Endothelial cell of umbilical vein (primary cell): ENCODE measurements around the gene MACO1. TPM values are rescaled to one million over a fixed set of nuclear protein-coding genes. Genes with fewer than 3 reads are reported as not detected.

Experiments
- BruUV-seq: library from RNA; stranded (reverse); fragments of 400-500 nt; replicated peaks from 2 replicates; lab custom pipeline; 2021; lab: Mats Ljungman, UMichigan
- CTCF ChIA-PET: fragments of 300-600, 350-600 bp; sonication (Branson Sonifier 250); formaldehyde crosslinking; loops from one replicate; lab custom pipeline; 2021; ENCODE audit warnings: antibody characterized with exemption, inconsistent platforms; lab: Charles Lee
- POLR2A ChIA-PET: fragments of 300-600, 350-600 bp; sonication (Branson Sonifier 250); formaldehyde crosslinking; loops from one replicate; lab custom pipeline; 2021; ENCODE audit warnings: antibody characterized with exemption, inconsistent platforms; lab: Charles Lee
- DNase-seq: peaks from one replicate; pipeline ENCODE4 v3.0.0-alpha.2; 2011; ENCODE audit warnings: low read depth, low spot score
- FAIRE-seq: peaks from 2 replicates; lab custom pipeline; 2011; peaks lifted over from hg19 to GRCh38; lab: Jason Lieb, UNC
- H2AFZ ChIP-seq: 2 replicates; pipeline ENCODE4 v1.6.0; 2012; ENCODE audit warnings: low read depth, low read length, control low read depth, inconsistent platforms
- H3K27ac ChIP-seq: 2 replicates; pipeline ENCODE4 v1.5.1; 2011; ENCODE audit warnings: low read depth, mild to moderate bottlenecking, control low read depth, low read length, moderate library complexity; ENCODE audit not compliant: insufficient read depth
- H3K27me3 ChIP-seq, 2 experiments: 2 replicates each; pipeline versions ENCODE4 v1.6.0 to v1.6.1; 2011; ENCODE audit warnings: low read length in 2 of 2, mixed read lengths in 1 of 2; ENCODE audit not compliant: control insufficient read depth in 2 of 2, insufficient read depth in 2 of 2
- H3K36me3 ChIP-seq, 2 experiments: 2 replicates in 1 of 2; 3 replicates in 1 of 2; pipeline ENCODE4 v1.5.1; 2011; ENCODE audit warnings: low read length in 2 of 2, mild to moderate bottlenecking in 1 of 2, moderate library complexity in 1 of 2; ENCODE audit not compliant: control insufficient read depth in 2 of 2, insufficient read depth in 2 of 2; ENCODE audit errors: extremely low read depth in 1 of 2
- H3K4me1 ChIP-seq: 3 replicates; pipeline ENCODE4 v1.5.1; 2011; ENCODE audit warnings: mild to moderate bottlenecking, low read length; ENCODE audit not compliant: control insufficient read depth, insufficient read depth; ENCODE audit errors: extremely low read depth
- H3K4me2 ChIP-seq: 2 replicates; pipeline ENCODE4 v1.6.1; 2011; ENCODE audit warnings: low read length, control low read depth, mixed read lengths; ENCODE audit not compliant: insufficient read depth
- H3K4me3 ChIP-seq, 3 experiments: fragments of 200-600 bp in 1 of 3; sonication (generic), shearing (Covaris generic) in 1 of 3; replicated peaks in 1 of 3; 2 replicates each; pipeline ENCODE4 v1.5.1; 2011 to 2016; ENCODE audit warnings: control low read depth in 3 of 3, low read length in 3 of 3, mild to moderate bottlenecking in 2 of 3, inconsistent platforms in 1 of 3, low read depth in 1 of 3, moderate library complexity in 1 of 3; ENCODE audit not compliant: insufficient read depth in 1 of 3
- H3K79me2 ChIP-seq: 2 replicates; pipeline ENCODE4 v1.6.0; 2012; ENCODE audit warnings: low read length, inconsistent platforms; ENCODE audit not compliant: control insufficient read depth, insufficient read depth
- H3K9ac ChIP-seq: replicated peaks from 2 replicates; pipeline ENCODE3; 2011; ENCODE audit warnings: low read length, control low read depth; ENCODE audit not compliant: insufficient read depth; ENCODE audit errors: extremely low read depth
- H3K9me1 ChIP-seq: replicated peaks from 3 replicates; pipeline ENCODE4 v1.6.0; 2011; ENCODE audit warnings: mild to moderate bottlenecking, low read length; ENCODE audit not compliant: control insufficient read depth, insufficient read depth; ENCODE audit errors: extremely low read depth
- H3K9me3 ChIP-seq: replicated peaks from 2 replicates; pipeline ENCODE4 v1.5.1; 2012; ENCODE audit warnings: low read length, inconsistent platforms; ENCODE audit not compliant: control insufficient read depth, insufficient read depth
- H4K20me1 ChIP-seq: replicated peaks from 2 replicates; pipeline ENCODE3; 2011; ENCODE audit warnings: mild to moderate bottlenecking, low read length; ENCODE audit not compliant: control insufficient read depth, insufficient read depth; ENCODE audit errors: extremely low read depth
- EZH2 ChIP-seq: IDR thresholded peaks from 2 replicates; pipeline ENCODE4 v1.6.1; 2012; ENCODE audit warnings: borderline replicate concordance, low read depth, mild to moderate bottlenecking, moderate library complexity, low read length, inconsistent platforms; ENCODE audit not compliant: severe bottlenecking
- FOS ChIP-seq: IDR thresholded peaks from 2 replicates; pipeline ENCODE4 v1.6.1; 2011; ENCODE audit warnings: mild to moderate bottlenecking, low read length, moderate library complexity, borderline replicate concordance; ENCODE audit not compliant: insufficient read depth
- GATA2 ChIP-seq: IDR thresholded peaks from 2 replicates; pipeline ENCODE4 v1.7.0; 2011; ENCODE audit warnings: low read depth, mild to moderate bottlenecking, moderate library complexity, mixed read lengths, low read length; ENCODE audit not compliant: insufficient read length, insufficient read depth
- JUN ChIP-seq: IDR thresholded peaks from 2 replicates; pipeline ENCODE4 v1.6.1; 2011; ENCODE audit warnings: borderline replicate concordance, low read depth; ENCODE audit not compliant: insufficient read length, insufficient read depth
- MYC ChIP-seq: IDR thresholded peaks from one replicate; pipeline ENCODE4 v1.6.1; 2011; ENCODE audit warnings: mild to moderate bottlenecking, low read depth, low read length
- POLR2A ChIP-seq: IDR thresholded peaks from 2 replicates; pipeline ENCODE4 v1.6.1; 2012; ENCODE audit warnings: low read depth, mild to moderate bottlenecking, control low read depth, low read length
- POLR2AphosphoS5 ChIP-seq: IDR thresholded peaks from 2 replicates; pipeline ENCODE4 v1.6.1; 2012; ENCODE audit warnings: low read depth, mild to moderate bottlenecking, control low read depth, low read length, moderate library complexity; ENCODE audit not compliant: insufficient read depth
- dilution Hi-C: fragments of 300-500 bp; cut with MboI; formaldehyde crosslinking; loops from one replicate; pipeline ENCODE4 v1.15.0; 2019; ENCODE audit warnings: low sequenced_read_pairs; ENCODE audit not compliant: extremely low pct_ligation_motif_present
- intact Hi-C: fragments of 100-400 bp; cut with micrococcal nuclease; formaldehyde crosslinking; loops from one replicate; pipeline ENCODE4 v1.10.0; 2022
- polyA plus RNA-seq, 4 experiments: library from polyadenylated mRNA; depleted of rRNA in 3 of 4; stranded (reverse) in 3 of 4; unstranded in 1 of 4; fragments of >200 nt; gene quantifications; 2 replicates each; pipeline versions ENCODE4 v1.2.1 to v1.2.3, GENCODE V29; 2011 to 2012; ENCODE audit warnings: missing spikeins in 1 of 4
- total RNA-seq: library from RNA; stranded (reverse); gene quantifications from 2 replicates; pipeline ENCODE4 v1.2.3, GENCODE V29; 2021
- TF ChIP-seq, protein P1 (sequence below), 2 donors: IDR thresholded peaks; 1 replicate in 1 of 2; 2 replicates in 1 of 2; pipeline ENCODE4 v1.5.1; 2011; ENCODE audit warnings: low read length in 2 of 2, mild to moderate bottlenecking in 2 of 2, moderate library complexity in 2 of 2, control low read depth in 1 of 2, inconsistent platforms in 1 of 2, low read depth in 1 of 2; ENCODE audit not compliant: insufficient read depth in 1 of 2; ENCODE audit errors: extremely low read depth in 1 of 2
- TF ChIP-seq, protein P2 (sequence below): IDR thresholded peaks from 2 replicates; pipeline ENCODE4 v1.6.1; 2011; ENCODE audit not compliant: insufficient read depth, insufficient read length

MACO1 gene
- total and polyA plus RNA-seq, 2 donors (not counting 3 experiments of a cell fraction or from before 2014, with no cell fraction given), result 7.7 to 24.4 TPM

DNA sequence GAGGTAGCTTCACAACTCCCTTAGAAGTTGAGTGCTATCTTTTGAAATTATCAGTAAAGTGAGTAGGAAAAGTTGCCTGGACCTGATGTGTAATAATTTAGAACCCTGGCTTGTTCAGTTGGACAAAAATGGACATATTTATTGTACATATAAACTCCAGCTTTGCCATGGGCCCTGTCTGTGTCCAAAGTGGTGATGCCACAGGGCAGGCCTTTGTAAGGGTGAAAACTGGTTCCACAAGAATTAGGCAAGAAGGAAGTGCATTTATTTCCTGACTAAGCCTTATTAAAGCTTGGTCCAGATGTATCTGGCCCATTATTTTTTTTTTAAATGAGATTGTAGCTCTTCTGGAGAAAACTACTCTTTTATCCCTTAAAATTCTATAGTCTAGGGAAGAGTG lies 47.9 kb downstream of the MACO1 start:
- Histone ChIP-seq H3K4me1 (no peaks in the 10 kb centered on the region), H3K79me2 (peaks cover 16% of the 10 kb centered on the region), H3K4me3 (no peak overlapping the region), H3K27me3 (no peaks in the 10 kb centered on the region), H3K9ac (no peak overlapping the region), H4K20me1 (no peaks in the 10 kb centered on the region), H3K9me1 (no peaks in the 10 kb centered on the region), H3K4me2 (no peak overlapping the region), H2AFZ (no peak overlapping the region), H3K27ac (no peak overlapping the region), H3K9me3 (no peaks in the 10 kb centered on the region), H3K36me3 (no peaks in the 10 kb centered on the region)
- no peak for FAIRE-seq
- DNase-seq, result no peak
- BruUV-seq, result no TSS peak
- ChIA-PET POLR2A (no interaction called here), CTCF (interaction anchor here (1.6 kb wide), 1 partner anchor 28 kb away, joined by 3 read pairs; no protein-coding TSS in a partner anchor)
- dilution Hi-C loops, result no loop called here
- TF ChIP-seq EZH2 (no peak), GATA2 (no peak), FOS (no peak), JUN (no peak), POLR2AphosphoS5 (no peak), MYC (no peak), POLR2A (no peak)
- TF ChIP-seq, protein P1, sequence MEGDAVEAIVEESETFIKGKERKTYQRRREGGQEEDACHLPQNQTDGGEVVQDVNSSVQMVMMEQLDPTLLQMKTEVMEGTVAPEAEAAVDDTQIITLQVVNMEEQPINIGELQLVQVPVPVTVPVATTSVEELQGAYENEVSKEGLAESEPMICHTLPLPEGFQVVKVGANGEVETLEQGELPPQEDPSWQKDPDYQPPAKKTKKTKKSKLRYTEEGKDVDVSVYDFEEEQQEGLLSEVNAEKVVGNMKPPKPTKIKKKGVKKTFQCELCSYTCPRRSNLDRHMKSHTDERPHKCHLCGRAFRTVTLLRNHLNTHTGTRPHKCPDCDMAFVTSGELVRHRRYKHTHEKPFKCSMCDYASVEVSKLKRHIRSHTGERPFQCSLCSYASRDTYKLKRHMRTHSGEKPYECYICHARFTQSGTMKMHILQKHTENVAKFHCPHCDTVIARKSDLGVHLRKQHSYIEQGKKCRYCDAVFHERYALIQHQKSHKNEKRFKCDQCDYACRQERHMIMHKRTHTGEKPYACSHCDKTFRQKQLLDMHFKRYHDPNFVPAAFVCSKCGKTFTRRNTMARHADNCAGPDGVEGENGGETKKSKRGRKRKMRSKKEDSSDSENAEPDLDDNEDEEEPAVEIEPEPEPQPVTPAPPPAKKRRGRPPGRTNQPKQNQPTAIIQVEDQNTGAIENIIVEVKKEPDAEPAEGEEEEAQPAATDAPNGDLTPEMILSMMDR (IDR thresholded peaks at IDR 0.05; ENCODE audit: extremely low read depth in 1 of 2, insufficient read depth in 1 of 2, low read depth in 1 of 2, low read length in 2 of 2), result no peak
- TF ChIP-seq, protein P2, sequence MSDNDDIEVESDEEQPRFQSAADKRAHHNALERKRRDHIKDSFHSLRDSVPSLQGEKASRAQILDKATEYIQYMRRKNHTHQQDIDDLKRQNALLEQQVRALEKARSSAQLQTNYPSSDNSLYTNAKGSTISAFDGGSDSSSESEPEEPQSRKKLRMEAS, result no peak
- intact Hi-C loops, result loop anchor here (5.0 kb wide), 1 partner anchor 231 kb away; the partner anchor contains the start of gene RSRP1
